Upper lobe of left lung (tissue), 6 donors: ENCODE measurements around the gene CYBC1. TPM values are rescaled to one million over a fixed set of nuclear protein-coding genes. Genes with fewer than 3 reads are reported as not detected.

ENCODE experiments used
- ATAC-seq, 2 donors: fragments of 200-7000 bp; cut with Tn5 transposase; one replicate each; pipeline ENCODE4 v1.9.1; 2022; ENCODE audit warnings: mild to moderate bottlenecking in 2 of 2, moderate library complexity in 2 of 2; ENCODE audit not compliant: low FRiP score in 2 of 2
- DNase-seq, 2 donors: peaks; one replicate each; pipeline ENCODE4 v3.0.0-alpha.2; 2019 to 2020
- H3K27ac ChIP-seq, 4 donors: fragments of 200-600 bp; sonication (generic); one replicate each; pipeline ENCODE4 v1.5.1; 2016 to 2019
- H3K27me3 ChIP-seq, 4 donors: fragments of 200-600 bp; sonication (generic); one replicate each; pipeline ENCODE4 v1.5.1; 2017 to 2019
- H3K36me3 ChIP-seq, 4 donors: fragments of 200-600 bp; sonication (generic); one replicate each; pipeline ENCODE4 v1.5.1; 2016 to 2019
- H3K4me1 ChIP-seq, 4 donors: fragments of 200-600 bp; sonication (generic); one replicate each; pipeline ENCODE4 v1.5.1; 2018 to 2019
- H3K4me3 ChIP-seq, 4 donors: fragments of 200-600 bp; sonication (generic); one replicate each; pipeline ENCODE4 v1.5.1; 2017 to 2019; ENCODE audit warnings: mild to moderate bottlenecking in 2 of 4, moderate library complexity in 1 of 4
- H3K9me3 ChIP-seq, 4 donors: fragments of 200-600 bp; sonication (generic); one replicate each; pipeline ENCODE4 v1.5.1; 2018 to 2019
- EP300 ChIP-seq, 4 donors: sonication (generic); formaldehyde crosslinking; IDR thresholded peaks; one replicate each; pipeline ENCODE4 v1.5.1; 2017; ENCODE audit warnings: antibody characterized with exemption in 4 of 4, control low read depth in 2 of 4
- POLR2A ChIP-seq, 4 donors: fragments of 450-650 bp; IDR thresholded peaks; one replicate each; pipeline ENCODE4 v1.5.1; 2016 to 2017; ENCODE audit warnings: antibody characterized with exemption in 4 of 4, mild to moderate bottlenecking in 2 of 4
- POLR2AphosphoS5 ChIP-seq, 2 donors: sonication (generic); formaldehyde crosslinking; IDR thresholded peaks; one replicate each; pipeline ENCODE4 v1.5.1; 2017; ENCODE audit warnings: antibody characterized with exemption in 2 of 2
- WGBS, 2 donors: methylation state at CpG; one replicate each; pipeline ENCODE4 v1.1.5; 2017 to 2018; 5-methylcytosine and 5-hydroxymethylcytosine counted together
- total RNA-seq, 6 donors: library from RNA; depleted of rRNA in 4 of 6; stranded (reverse); fragments of >200 nt in 4 of 6; gene quantifications; one replicate each; pipeline versions ENCODE4 v1.1.0 to v1.2.1, GENCODE V29; 2016 to 2021
- TF ChIP-seq, protein P1 (sequence below), 6 experiments: fragments of 450-650 bp in 4 of 6; fragments of 200-600 bp in 2 of 6; sonication (generic) in 2 of 6; IDR thresholded peaks; one replicate each; pipeline ENCODE4 v1.5.1; 2016 to 2019; ENCODE audit warnings: antibody characterized with exemption in 6 of 6
- donor health status: DM: no; HTN: no; CAD: no; lungs with moderate emphysema.
- donor health status: DM: no; HTN: yes; CAD: no; lungs with severe emphysema.

The CYBC1 gene
- total RNA-seq, 6 donors from 2014 or later: 74.9 to 193 (median 108) TPM

DNA sequence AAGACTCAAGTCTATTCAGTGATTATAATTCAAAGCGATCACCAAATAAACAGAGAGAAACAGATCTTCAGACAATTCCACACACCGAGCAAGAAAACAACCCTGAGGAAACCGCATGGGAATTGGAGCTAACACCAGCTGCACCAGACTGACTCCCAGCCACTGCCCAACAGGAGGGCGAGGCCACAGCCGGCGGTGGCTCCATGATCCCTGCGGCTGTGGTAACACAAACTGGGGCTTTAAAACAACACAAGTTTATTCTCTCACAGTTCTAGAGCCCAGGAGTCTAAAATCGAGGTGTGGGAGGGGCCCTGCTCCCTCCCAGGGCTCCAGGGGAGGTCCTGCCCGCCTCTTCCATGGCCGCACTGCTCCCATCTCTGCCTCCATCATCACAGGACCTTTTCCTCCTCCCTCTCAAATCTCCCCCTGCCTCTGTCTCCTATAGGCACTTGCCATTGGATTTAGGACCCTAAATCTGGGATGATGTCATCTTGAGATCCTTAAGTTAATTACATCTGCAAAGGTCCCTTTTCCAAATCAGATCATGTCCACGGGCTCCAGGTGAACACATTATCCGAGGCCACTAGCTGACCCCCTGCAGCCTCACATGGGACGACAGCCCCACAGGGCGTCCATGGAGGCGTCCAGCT is 42.1 kb downstream of the CYBC1 start:
- DNase-seq: no peak
- no peaks in the 10 kb centered on the region for H3K9me3 ChIP-seq
- WGBS, 2 donors: 89 to 93% methylated on average over 15 of the region's 15 CpGs
- H3K27me3 ChIP-seq: no peaks in the 10 kb centered on the region
- no peaks in the 10 kb centered on the region for H3K4me1 ChIP-seq
- TF ChIP-seq POLR2AphosphoS5 (IDR thresholded peaks at IDR 0.05): no peak
- TF ChIP-seq POLR2A (IDR thresholded peaks at IDR 0.05): no peak
- no peak for TF ChIP-seq EP300 (IDR thresholded peaks at IDR 0.05)
- TF ChIP-seq, protein P1, sequence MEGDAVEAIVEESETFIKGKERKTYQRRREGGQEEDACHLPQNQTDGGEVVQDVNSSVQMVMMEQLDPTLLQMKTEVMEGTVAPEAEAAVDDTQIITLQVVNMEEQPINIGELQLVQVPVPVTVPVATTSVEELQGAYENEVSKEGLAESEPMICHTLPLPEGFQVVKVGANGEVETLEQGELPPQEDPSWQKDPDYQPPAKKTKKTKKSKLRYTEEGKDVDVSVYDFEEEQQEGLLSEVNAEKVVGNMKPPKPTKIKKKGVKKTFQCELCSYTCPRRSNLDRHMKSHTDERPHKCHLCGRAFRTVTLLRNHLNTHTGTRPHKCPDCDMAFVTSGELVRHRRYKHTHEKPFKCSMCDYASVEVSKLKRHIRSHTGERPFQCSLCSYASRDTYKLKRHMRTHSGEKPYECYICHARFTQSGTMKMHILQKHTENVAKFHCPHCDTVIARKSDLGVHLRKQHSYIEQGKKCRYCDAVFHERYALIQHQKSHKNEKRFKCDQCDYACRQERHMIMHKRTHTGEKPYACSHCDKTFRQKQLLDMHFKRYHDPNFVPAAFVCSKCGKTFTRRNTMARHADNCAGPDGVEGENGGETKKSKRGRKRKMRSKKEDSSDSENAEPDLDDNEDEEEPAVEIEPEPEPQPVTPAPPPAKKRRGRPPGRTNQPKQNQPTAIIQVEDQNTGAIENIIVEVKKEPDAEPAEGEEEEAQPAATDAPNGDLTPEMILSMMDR (IDR thresholded peaks at IDR 0.05): no peak
- peaks cover 0 to 46% (median 21%) of the 10 kb centered on the region in 4 donors for H3K36me3 ChIP-seq
- H3K4me3 ChIP-seq: no peak overlapping the region
- H3K27ac ChIP-seq: no peak overlapping the region
- ATAC-seq: no peak

DNA sequence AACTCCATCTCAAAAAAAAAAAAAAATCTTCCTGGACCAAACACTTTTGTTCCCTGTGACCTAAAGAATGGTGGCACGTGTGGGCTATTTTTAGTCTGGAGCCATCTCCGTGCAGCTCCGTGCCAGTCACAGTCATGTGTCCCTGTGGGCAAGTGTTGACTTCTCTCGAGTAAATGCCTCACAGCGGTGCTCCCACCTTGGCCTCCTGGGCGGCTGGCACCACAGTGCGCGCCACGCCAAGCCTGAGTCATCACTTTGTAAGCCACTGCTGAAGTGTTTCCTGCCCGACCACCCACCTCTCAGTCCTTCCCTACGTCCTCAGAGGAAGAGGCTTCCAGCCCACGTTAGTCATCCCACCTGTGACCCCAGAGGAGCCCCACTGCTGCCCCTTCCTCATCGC is 43.3 kb downstream of the CYBC1 start:
- WGBS, 2 donors: 74 to 84% methylated on average over 13 of the region's 13 CpGs
- Histone ChIP-seq H3K27ac (no peak overlapping the region), H3K27me3 (no peaks in the 10 kb centered on the region), H3K36me3 (peaks cover 0 to 53% (median 30%) of the 10 kb centered on the region in 4 donors), H3K4me1 (no peaks in the 10 kb centered on the region), H3K9me3 (no peaks in the 10 kb centered on the region), H3K4me3 (no peak overlapping the region)
- TF ChIP-seq POLR2A (IDR thresholded peaks at IDR 0.05) (no peak), POLR2AphosphoS5 (IDR thresholded peaks at IDR 0.05) (no peak), EP300 (IDR thresholded peaks at IDR 0.05) (no peak)
- TF ChIP-seq, protein P1 (IDR thresholded peaks at IDR 0.05): no peak
- DNase-seq: peak; percentile 34 to 68
- no peak for ATAC-seq

DNA sequence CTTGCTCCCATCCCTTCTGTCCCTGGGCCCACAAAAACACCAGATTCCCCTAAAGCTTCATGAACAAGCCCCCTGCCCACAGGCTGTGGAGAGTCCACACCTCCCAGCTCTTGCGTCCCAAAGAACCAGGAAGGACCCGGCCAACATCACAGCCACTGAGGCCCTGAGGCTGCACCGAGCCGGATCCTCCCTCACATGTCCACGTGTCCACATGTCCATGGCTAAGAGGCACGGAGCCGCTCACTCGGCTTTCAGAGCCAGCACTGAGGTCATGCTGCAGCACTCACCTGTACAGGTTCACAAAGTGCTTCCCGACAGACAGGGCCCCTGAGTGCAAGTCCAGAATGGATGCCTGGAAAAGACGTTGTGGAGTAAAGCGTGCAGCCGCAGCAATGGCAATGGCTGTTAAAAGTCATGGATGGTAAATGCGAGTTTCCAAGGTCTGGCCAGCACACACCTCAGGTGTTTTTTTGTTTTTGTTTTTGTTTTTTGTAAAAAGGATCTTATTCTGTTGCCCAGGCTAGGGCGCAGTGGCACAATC is 44.4 kb downstream of the CYBC1 start:
- H3K27ac ChIP-seq: no peak overlapping the region
- H3K4me1 ChIP-seq: peaks cover 0 to 3% (median 0%) of the 10 kb centered on the region in 4 donors
- ATAC-seq: no peak
- DNase-seq: no peak
- WGBS, 2 donors: 85 to 93% methylated on average over 9 to 14 of the region's 14 CpGs
- H3K9me3 ChIP-seq: no peaks in the 10 kb centered on the region
- no peak overlapping the region for H3K4me3 ChIP-seq
- H3K27me3 ChIP-seq: no peaks in the 10 kb centered on the region
- peaks cover 0 to 54% (median 32%) of the 10 kb centered on the region in 4 donors for H3K36me3 ChIP-seq
- TF ChIP-seq, protein P1 (IDR thresholded peaks at IDR 0.05): no peak
- TF ChIP-seq POLR2AphosphoS5 (IDR thresholded peaks at IDR 0.05) (no peak), EP300 (IDR thresholded peaks at IDR 0.05) (no peak), POLR2A (IDR thresholded peaks at IDR 0.05) (no peak)

DNA sequence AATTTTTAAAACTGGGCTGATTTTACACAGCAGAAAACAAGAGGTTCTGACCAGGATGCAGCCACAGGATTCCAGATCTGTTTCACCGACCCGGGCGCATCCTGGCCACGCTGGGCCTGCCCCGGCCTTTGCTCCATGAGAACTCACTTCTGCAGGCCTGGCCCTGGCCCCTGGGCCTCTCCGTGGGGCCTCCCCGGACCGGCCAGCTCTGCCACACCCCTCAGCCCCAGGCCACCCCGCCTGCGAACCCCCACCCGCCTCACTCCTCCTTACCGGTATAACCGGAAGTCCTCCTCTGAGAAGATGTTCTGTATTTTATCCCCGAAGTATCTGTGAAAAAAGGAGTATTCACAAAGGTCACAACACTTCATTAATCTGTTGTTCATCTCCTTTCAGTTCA is 45.5 kb downstream of the CYBC1 start:
- 92 to 94% methylated on average over 9 to 14 of the region's 14 CpGs for WGBS, 2 donors
- Histone ChIP-seq H3K4me1 (peaks cover 0 to 6% (median 3%) of the 10 kb centered on the region in 4 donors), H3K27ac (no peak overlapping the region), H3K4me3 (no peak overlapping the region), H3K9me3 (no peaks in the 10 kb centered on the region), H3K27me3 (no peaks in the 10 kb centered on the region), H3K36me3 (peaks cover 0 to 54% (median 33%) of the 10 kb centered on the region in 4 donors)
- ATAC-seq (no peak), DNase-seq (peak in 1 of 2 donors; percentile 72)
- TF ChIP-seq POLR2AphosphoS5 (IDR thresholded peaks at IDR 0.05) (no peak), EP300 (IDR thresholded peaks at IDR 0.05) (no peak), POLR2A (IDR thresholded peaks at IDR 0.05) (no peak)
- TF ChIP-seq, protein P1 (IDR thresholded peaks at IDR 0.05): no peak
